ENCODE data around the gene DSCAML1. TPM values are rescaled to one million over a fixed set of nuclear protein-coding genes. Genes with fewer than 3 reads are reported as not detected.

DSCAML1 gene
- total and polyA plus RNA-seq, 9 of the 15 experiments (the other 6 are each of a cell fraction or from before 2014, with no cell fraction given): not detected

DNA sequence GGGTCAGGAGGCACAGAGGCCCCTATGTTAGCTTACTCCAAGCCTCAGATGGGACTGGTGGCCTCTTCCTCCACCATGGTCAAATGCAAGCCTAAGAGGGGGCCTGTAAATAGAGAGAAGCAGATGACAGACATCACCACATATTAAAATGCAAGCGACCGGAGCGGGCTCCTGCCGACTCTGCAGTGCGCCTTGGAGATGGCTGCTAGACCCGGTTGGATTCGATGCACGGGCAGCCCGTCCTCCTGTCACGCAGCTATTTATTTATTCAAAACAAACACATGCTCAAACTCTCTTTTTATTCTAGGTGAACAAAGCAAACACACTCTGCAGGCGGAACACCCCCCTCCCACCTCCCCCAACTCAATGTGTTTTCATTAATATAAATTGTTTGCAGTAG, 208.0 kb downstream of the DSCAML1 start:
- H3K4me3 ChIP-seq: no peak overlapping the region
- FAIRE-seq (no peak), DNase-seq (ENCODE audit: extremely low read depth in 1 of 4, low spot score in 3 of 4) (no peak), ATAC-seq (no peak)
- H3K9me3 ChIP-seq (replicated peaks; ENCODE audit: control insufficient read depth, insufficient read depth, low read depth, low read length): no peaks in the 10 kb centered on the region
- TF ChIP-seq HDAC3 (IDR thresholded peaks at IDR 0.05; ENCODE audit: borderline replicate concordance, partially characterized antibody) (no peak), ZFP36 (IDR thresholded peaks at IDR 0.05; ENCODE audit: low read depth, low read length, partially characterized antibody) (no peak), EZH2 (IDR thresholded peaks at IDR 0.05; ENCODE audit: borderline replicate concordance, low read depth, low read length) (no peak)
- TF ChIP-seq, protein P1, sequence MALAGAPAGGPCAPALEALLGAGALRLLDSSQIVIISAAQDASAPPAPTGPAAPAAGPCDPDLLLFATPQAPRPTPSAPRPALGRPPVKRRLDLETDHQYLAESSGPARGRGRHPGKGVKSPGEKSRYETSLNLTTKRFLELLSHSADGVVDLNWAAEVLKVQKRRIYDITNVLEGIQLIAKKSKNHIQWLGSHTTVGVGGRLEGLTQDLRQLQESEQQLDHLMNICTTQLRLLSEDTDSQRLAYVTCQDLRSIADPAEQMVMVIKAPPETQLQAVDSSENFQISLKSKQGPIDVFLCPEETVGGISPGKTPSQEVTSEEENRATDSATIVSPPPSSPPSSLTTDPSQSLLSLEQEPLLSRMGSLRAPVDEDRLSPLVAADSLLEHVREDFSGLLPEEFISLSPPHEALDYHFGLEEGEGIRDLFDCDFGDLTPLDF (CRISPR knock-in tag; IDR thresholded peaks at IDR 0.05): no peak
- H2AFZ ChIP-seq (ENCODE audit: low read depth, low read length): no peak overlapping the region
- intact Hi-C loops (cut with micrococcal nuclease): no loop called here
- no TSS peak for BruUV-seq (replicated peaks)
- H3K36me3 ChIP-seq (ENCODE audit: control insufficient read depth, insufficient read depth, low read length): no peaks in the 10 kb centered on the region
- in situ Hi-C loops (cut with MboI): no loop called here
- no peaks in the 10 kb centered on the region for H3K9me1 ChIP-seq (ENCODE audit: control insufficient read depth, insufficient read depth, low read length)
- POLR2A ChIA-PET: no interaction called here
- CTCF ChIA-PET (ENCODE audit: low intra/inter-chr PET ratio): no interaction called here
- H3K9ac ChIP-seq (ENCODE audit: insufficient read depth in 1 of 2, low read depth in 2 of 2, low read length in 2 of 2): no peak overlapping the region
- H4K20me1 ChIP-seq (replicated peaks; ENCODE audit: control insufficient read depth, insufficient read depth, low read length): 0 out of 2 replicates have a peak, but pooled peaks cover 5% of the 10 kb centered on the region
- H3K27me3 ChIP-seq (ENCODE audit: control insufficient read depth in 2 of 2, insufficient read depth in 2 of 2, low read length in 2 of 2): peaks cover 0 to 63% of the 10 kb centered on the region in 2 experiments; a peak in 4 of 5 replicates
- no peaks in the 10 kb centered on the region for H3K4me1 ChIP-seq (replicated peaks in 1 of 2; ENCODE audit: control insufficient read depth in 2 of 2, insufficient read depth in 2 of 2, low read length in 2 of 2)
- no peaks in the 10 kb centered on the region for H3K79me2 ChIP-seq (ENCODE audit: control insufficient read depth, insufficient read depth, low read length)
- no peak overlapping the region for H3K27ac ChIP-seq (ENCODE audit: extremely low read depth, low read depth, low read length)
- WGBS (ENCODE audit: insufficient coverage, low coverage, missing lambda C conversion rate): 0% methylated on average over 10 of the region's 11 CpGs
- no peak overlapping the region for H3K4me2 ChIP-seq (ENCODE audit: insufficient read depth, low read length)

Measured in K562 (cell line).